ENCODE results near the gene API5. TPM values are rescaled to one million over a fixed set of nuclear protein-coding genes. Genes with fewer than 3 reads are reported as not detected.

API5 gene
- total RNA-seq, 1 donor, result 91.2 TPM

GRCh38 chr11:43382614-43383013 is 70.8 kb downstream of the API5 start:
- Histone ChIP-seq H3K4me1 (ENCODE audit: insufficient read depth, low read length) (no peaks in the 10 kb centered on the region), H3K27me3 (ENCODE audit: insufficient read depth, low read length) (no peaks in the 10 kb centered on the region), H3K79me2 (ENCODE audit: insufficient read depth, low read length) (peaks cover 21% of the 10 kb centered on the region), H3K9me3 (ENCODE audit: low read depth, low read length) (no peaks in the 10 kb centered on the region), H2AFZ (ENCODE audit: low read length) (no peak overlapping the region), H3K4me2 (ENCODE audit: insufficient read depth, low read length) (no peak overlapping the region), H3K27ac (ENCODE audit: low read depth, low read length) (no peak overlapping the region), H3K4me3 (ENCODE audit: insufficient read depth, low read length) (no peak overlapping the region), H3K36me3 (ENCODE audit: insufficient read depth, low read length) (peaks cover 6% of the 10 kb centered on the region), H4K20me1 (ENCODE audit: insufficient read depth, low read length) (peaks cover 8% of the 10 kb centered on the region)
- TF ChIP-seq CTCF (IDR thresholded peaks at IDR 0.05; ENCODE audit: extremely low read depth, low read depth, low read length), result no peak
- DNase-seq (ENCODE audit: insufficient read length, low spot score, missing footprints), result no peak

GRCh38 chr11:43384393-43384792 is 72.6 kb downstream of the API5 start:
- no peaks in the 10 kb centered on the region for H3K4me1 ChIP-seq (ENCODE audit: insufficient read depth, low read length)
- peaks cover 6% of the 10 kb centered on the region for H3K79me2 ChIP-seq (ENCODE audit: insufficient read depth, low read length)
- DNase-seq (ENCODE audit: insufficient read length, low spot score, missing footprints), result no peak
- H3K27ac ChIP-seq (ENCODE audit: low read depth, low read length), result no peak overlapping the region
- no peaks in the 10 kb centered on the region for H3K27me3 ChIP-seq (ENCODE audit: insufficient read depth, low read length)
- TF ChIP-seq CTCF (IDR thresholded peaks at IDR 0.05; ENCODE audit: extremely low read depth, low read depth, low read length), result no peak
- H3K36me3 ChIP-seq (ENCODE audit: insufficient read depth, low read length), result peaks cover 8% of the 10 kb centered on the region
- no peak overlapping the region for H3K4me2 ChIP-seq (ENCODE audit: insufficient read depth, low read length)
- H4K20me1 ChIP-seq (ENCODE audit: insufficient read depth, low read length), result peaks cover 9% of the 10 kb centered on the region
- H2AFZ ChIP-seq (ENCODE audit: low read length), result no peak overlapping the region
- H3K4me3 ChIP-seq (ENCODE audit: insufficient read depth, low read length), result no peak overlapping the region
- H3K9me3 ChIP-seq (ENCODE audit: low read depth, low read length), result no peaks in the 10 kb centered on the region

GRCh38 chr11:43392713-43393112 is 80.9 kb downstream of the API5 start:
- no peaks in the 10 kb centered on the region for H3K79me2 ChIP-seq (ENCODE audit: insufficient read depth, low read length)
- TF ChIP-seq CTCF (IDR thresholded peaks at IDR 0.05; ENCODE audit: extremely low read depth, low read depth, low read length), result no peak
- no peaks in the 10 kb centered on the region for H3K9me3 ChIP-seq (ENCODE audit: low read depth, low read length)
- H3K4me3 ChIP-seq (ENCODE audit: insufficient read depth, low read length), result no peak overlapping the region
- no peak overlapping the region for H2AFZ ChIP-seq (ENCODE audit: low read length)
- H3K36me3 ChIP-seq (ENCODE audit: insufficient read depth, low read length), result peaks cover 48% of the 10 kb centered on the region
- peaks cover 2% of the 10 kb centered on the region for H4K20me1 ChIP-seq (ENCODE audit: insufficient read depth, low read length)
- no peak overlapping the region for H3K4me2 ChIP-seq (ENCODE audit: insufficient read depth, low read length)
- no peaks in the 10 kb centered on the region for H3K4me1 ChIP-seq (ENCODE audit: insufficient read depth, low read length)
- H3K27me3 ChIP-seq (ENCODE audit: insufficient read depth, low read length), result no peaks in the 10 kb centered on the region
- DNase-seq (ENCODE audit: insufficient read length, low spot score, missing footprints), result no peak
- H3K27ac ChIP-seq (ENCODE audit: low read depth, low read length), result no peak overlapping the region

GRCh38 chr11:43393765-43394355 is 82.1 kb downstream of the API5 start:
- H4K20me1 ChIP-seq (ENCODE audit: insufficient read depth, low read length), result no peaks in the 10 kb centered on the region
- H3K27ac ChIP-seq (ENCODE audit: low read depth, low read length), result no peak overlapping the region
- no peak overlapping the region for H2AFZ ChIP-seq (ENCODE audit: low read length)
- no peaks in the 10 kb centered on the region for H3K79me2 ChIP-seq (ENCODE audit: insufficient read depth, low read length)
- peaks cover 52% of the 10 kb centered on the region for H3K36me3 ChIP-seq (ENCODE audit: insufficient read depth, low read length)
- no peak overlapping the region for H3K4me3 ChIP-seq (ENCODE audit: insufficient read depth, low read length)
- H3K27me3 ChIP-seq (ENCODE audit: insufficient read depth, low read length), result no peaks in the 10 kb centered on the region
- DNase-seq (ENCODE audit: insufficient read length, low spot score, missing footprints), result no peak
- H3K9me3 ChIP-seq (ENCODE audit: low read depth, low read length), result no peaks in the 10 kb centered on the region
- no peak overlapping the region for H3K4me2 ChIP-seq (ENCODE audit: insufficient read depth, low read length)
- no peak for TF ChIP-seq CTCF (IDR thresholded peaks at IDR 0.05; ENCODE audit: extremely low read depth, low read depth, low read length)
- no peaks in the 10 kb centered on the region for H3K4me1 ChIP-seq (ENCODE audit: insufficient read depth, low read length)

Small RNA genes lying within 50 kb of the gene (small RNA-seq; reads per million reads assigned to genes)
- not detected for gene RF00019

Other genes with a start within 250 kb of the API5 start
- 77.4 and 88.7 TPM in 2 replicates for gene TTC17, start 46.9 kb downstream of the API5 start, total RNA-seq

Data from osteoblast (primary cell).